IPS-NIHi7 (cell line): ENCODE measurements around the gene KHDC4.
"Not testable (repeated sequence)": the region's sequence is repeated elsewhere in the genome, so short reads cannot be mapped to it uniquely, and the experiment has no call there.

ENCODE experiments used
- DNase-seq: peaks from one replicate; pipeline ENCODE4 v3.0.0; 2012; ENCODE audit warnings: mixed read lengths; ENCODE audit errors: extremely low spot score

The KHDC4 gene

DNA sequence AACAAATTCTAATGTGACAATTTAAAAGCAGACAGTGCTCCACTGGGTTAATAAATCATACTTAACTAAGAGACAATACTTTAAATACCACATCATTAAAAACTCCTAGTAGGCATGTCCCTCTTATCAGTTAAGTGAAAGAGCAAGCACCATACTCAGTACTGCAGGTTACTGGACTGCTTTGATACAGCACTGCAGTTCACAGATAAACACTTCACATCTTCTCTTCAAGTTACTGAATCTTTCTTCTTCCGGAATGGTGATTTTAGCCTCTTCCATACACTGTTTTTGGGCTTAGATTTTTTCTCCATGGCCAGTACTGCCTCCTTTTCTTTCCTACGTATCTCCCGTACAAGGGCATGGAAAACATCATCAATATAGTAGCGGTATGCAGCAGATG lies 34.1 kb downstream of the KHDC4 start:
- no peak for DNase-seq

DNA sequence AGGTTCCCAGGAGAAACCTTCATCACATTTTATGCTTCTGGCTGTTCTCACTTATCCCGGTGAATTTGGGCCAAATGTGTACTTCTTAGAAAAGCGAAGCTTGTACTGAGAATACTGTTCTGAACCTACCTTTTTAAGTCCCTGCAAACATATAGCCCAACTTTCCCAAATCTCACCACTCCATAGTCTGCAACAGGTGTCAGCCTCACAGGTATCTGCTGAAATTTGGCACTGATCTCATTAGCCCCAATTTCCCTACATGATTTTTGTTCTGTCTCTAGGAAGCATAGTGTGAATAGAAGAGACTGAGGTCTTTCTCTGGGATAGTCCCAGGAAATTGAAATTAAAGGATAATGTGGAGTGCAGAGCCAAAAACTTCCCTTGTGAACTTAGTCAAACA lies 34.5 kb downstream of the KHDC4 start:
- DNase-seq = no peak

DNA sequence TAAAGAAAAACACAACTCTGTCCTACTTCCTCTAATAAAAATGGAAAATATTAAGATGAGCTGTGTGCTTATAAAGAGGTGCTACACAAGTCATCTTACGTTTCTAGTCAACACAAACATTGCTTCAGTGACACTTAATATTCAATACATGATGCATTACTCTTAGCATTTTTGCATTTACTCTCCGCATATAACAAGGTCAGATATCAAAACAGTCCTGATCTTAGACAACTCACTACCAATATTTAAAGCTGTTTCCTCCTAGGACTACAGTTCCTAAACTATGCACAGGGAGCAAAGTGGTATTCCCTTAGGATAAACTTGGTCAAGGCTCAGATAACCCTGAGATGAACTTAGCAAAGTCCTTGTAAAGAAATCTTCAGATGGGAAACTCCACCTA lies 35.3 kb downstream of the KHDC4 start:
- no peak for DNase-seq

DNA sequence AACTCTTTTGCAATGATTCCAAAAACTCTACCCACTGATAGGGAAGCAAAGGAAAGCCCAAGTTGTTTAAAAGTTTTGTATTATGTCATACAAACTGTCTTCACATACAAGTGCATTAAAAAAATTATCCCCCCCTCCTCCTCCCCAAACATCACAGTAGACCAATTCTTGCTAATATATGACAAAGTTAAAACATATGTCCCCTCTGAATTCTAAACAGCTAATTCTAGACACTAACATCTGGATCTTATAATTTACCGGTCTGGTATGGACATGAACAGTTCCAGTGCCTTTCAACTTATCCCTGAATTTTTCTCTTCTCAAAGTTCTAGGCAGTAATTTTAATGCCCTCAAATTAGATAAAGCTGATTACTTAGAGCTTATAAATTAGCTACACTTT lies 36.5 kb downstream of the KHDC4 start:
- DNase-seq = no peak

DNA sequence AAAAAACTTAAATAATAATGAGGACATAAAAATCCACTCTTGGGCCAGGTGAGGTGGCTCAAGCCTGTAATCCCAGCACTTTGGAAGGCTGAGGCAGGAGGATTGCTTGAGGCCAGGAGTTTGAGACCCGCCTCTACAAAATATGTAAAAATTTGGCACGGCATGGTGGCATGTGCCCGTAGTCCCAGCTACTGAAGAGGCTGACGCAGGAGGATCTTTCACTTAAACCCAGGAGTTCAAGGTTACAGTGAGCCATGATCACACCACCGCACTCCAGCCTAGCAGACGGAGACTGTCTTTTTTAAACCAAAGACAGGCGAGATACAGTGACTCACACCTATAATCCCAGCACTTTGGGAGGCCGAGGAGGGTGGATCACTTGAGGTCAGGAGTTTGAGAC lies 37.7 kb downstream of the KHDC4 start:
- not testable (repeated sequence) for DNase-seq

DNA sequence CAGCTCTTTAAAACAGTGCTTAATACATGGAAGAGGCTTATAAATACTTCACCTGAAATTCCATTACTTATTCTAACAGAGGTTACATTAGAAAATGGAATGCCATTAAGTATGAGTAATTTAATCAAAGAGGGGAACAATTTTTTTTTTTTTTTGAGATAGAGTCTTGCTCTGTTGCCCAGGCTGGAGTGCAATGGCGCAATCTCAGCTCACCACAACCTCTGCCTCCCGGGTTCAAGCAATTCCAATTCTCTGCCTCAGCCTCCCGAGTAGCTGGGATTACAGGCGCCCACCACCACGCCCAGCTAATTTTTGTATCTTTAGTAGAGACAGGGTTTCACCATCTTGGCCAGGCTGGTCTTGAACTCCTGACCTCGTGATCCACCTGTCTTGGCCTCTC lies 38.6 kb downstream of the KHDC4 start:
- not testable (repeated sequence) for DNase-seq

DNA sequence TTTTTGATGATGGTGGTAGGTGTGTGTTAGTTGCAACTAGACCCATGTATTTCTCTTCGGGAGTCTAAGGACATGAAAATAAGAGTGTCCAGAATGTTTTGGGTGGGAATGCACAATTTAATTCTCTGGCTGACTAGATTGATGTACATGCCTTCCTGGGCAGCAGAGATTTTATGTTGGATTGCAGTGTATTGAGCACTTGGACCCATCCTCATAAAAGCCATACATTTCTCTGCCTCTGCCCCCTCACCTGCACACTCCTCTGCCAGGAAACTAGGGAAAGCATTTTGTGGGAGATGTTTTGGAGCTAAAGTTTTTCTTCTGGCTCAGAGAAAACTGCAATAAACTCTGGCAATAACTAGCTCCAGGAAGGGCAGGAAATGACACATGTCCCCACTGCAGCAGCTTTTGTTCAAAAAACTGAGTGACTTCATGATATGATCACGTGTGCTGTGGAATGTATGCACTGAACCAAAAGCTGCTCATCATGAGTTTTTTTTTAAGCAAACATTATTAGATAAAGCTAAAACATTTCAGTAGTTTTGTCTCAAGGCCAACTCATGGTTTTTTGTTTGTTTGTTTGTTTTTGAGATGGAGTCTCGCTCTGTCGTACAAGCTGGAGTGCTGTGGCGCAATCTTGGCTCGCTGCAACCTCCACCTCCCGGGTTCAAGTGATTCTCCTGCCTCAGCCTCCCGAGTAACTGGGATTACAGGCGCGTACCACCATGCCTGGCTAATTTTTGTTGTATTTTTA lies 40.6 kb downstream of the KHDC4 start:
- DNase-seq = no peak

DNA sequence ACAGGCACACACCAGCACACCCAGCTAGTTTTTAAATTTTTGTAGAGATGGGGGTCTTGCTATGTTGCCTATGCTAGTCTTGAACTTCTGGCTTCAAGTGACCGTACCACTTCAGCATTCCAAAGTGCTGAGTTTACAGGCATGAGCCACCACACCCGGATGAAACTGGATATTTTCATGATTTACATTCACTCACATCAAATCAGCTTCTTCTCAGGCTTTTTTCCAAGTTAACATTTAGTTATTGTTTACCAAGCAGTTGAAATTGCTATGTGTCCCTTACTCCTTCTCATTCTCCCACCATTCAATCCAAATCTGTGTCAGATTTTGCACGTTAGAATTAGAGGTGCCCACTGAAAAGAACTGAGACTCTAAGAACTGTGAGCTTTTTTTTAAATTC lies 41.4 kb downstream of the KHDC4 start:
- DNase-seq = no peak

DNA sequence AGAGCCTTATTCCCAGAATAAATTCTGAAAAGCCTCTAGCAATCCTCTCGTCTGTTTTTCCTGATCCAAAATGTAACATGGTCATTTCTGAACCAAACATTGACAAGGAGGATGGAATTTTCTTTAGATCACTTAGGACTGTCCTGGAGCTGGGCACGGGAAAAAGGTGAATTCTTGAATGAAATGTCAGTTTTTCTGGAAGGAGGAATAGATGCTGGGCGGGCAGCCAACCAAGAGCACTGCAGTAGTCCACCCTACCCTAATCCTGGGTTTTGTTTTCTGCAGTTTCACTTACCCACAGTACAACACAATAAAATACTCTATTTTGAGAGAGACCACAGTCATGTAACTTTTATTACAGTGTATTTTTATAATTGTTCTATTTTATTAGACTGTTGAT lies 44.0 kb downstream of the KHDC4 start:
- no peak for DNase-seq

DNA sequence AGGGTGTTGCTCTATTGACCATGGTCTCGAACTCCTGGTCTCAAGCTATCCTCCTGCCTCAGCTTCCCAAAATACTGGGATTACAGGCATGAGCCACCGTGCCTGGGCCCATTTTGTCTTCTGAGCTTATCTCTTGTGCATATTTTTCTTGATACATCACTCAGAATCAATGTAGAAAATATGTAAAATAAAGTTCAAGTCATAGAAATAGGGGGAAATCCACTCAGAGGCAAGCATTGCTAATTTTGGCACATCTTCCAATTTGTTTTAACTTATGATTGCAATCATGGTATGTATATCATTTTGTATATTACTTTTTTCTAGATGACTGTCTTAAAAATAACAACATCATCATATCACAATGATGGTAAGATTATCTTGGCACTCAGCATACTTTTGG lies 44.6 kb downstream of the KHDC4 start:
- DNase-seq = no peak

DNA sequence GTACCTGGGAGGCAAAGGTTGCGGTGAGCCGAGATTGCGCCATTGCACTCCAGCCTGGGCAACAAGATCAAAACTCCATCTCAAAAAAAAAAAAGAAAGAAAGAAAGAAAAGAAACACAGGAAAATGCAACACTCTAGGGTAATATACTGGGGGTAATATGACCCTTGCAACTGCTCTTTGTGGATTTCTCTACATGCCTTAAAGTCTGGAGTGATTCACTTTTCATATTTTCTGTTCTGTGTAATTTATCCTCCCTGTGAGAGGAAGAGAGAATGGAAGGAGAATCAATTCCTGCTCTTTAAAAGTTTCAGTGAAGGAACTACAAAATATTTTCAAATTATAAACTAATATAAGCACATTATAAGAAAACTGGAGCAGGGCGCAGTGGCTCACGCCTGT lies 45.7 kb downstream of the KHDC4 start:
- DNase-seq = no peak

DNA sequence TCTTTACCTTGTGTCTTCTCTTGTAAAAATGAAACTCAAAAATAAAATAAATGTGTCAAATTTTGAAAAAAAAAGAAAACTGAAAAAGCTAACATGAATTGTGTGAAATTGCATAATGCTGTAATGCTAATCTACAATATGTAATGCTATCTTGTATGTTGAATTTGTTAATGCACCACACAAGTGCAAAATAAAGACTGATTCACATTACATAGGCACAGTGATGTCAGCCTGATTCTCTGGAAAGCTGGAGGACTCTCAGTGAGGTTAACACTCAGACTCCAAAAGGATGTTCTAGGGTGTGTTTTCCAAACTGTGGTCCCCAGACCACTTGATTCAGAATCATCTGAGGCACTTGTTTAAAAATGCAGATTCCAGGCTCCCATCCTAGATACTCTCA lies 49.2 kb downstream of the KHDC4 start:
- no peak for DNase-seq

DNA sequence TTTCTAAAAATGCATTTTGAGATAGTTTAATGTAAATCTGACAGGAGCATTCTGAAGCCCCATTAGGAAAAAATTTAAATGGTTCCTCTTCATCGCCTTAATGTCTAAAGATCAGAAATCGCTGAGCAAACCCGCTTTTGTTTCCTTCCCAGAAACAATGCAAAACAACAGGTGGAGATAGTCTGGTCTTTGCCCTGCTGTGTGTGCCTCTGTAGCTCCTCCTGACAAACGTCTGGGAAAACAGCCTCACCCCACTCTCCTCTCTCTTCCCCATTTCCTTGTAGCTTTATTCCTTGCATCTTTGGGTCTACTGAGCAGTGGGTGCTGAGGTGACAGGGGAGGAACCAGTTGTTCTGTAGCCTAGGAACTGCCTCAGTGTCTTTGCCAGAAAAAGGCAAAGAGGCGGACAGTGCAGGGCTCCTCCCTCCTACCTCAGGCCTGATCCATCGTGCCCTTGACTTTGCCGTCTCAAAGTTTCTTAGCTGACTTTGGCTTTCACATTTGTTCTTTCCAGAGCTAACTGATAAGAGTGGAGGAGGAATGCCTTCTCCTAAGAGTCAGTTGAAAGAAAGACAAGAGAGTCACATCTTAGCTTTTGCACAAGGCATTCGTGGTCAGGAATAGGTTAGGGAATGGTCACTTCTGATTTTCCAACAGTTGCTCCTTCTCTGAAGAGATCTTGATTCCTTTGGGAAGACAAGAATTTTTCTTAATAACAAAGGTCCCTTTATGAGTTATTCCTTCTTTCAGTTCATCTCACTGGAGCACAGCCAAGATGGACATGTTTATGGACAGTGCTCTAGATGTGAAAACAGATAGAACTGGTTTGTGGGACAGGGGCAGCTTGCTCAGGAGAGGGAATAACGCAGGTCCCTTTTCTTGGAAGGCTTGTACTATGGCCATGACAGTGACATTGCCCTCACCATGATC lies 49.9 kb downstream of the KHDC4 start:
- DNase-seq = no peak

DNA sequence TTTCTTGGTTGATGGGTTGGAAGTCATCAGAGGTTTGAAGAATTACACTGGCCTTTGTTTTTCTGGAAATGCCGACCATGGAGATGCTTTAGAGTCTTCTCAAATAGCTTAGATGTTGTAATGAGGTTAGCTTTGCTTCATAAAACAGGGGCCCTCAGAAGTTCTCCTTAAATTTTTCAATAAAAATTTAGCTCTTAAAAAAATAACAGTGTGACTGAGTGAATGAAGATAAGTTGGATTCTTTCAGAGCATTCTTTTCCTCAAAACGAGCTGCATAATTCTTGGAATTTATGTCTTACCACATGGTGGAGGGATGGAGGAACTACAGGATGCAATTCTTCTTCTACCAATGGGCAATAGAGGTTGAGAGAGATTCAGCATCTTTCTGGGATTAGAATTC lies 51.4 kb downstream of the KHDC4 start:
- DNase-seq = no peak

DNA sequence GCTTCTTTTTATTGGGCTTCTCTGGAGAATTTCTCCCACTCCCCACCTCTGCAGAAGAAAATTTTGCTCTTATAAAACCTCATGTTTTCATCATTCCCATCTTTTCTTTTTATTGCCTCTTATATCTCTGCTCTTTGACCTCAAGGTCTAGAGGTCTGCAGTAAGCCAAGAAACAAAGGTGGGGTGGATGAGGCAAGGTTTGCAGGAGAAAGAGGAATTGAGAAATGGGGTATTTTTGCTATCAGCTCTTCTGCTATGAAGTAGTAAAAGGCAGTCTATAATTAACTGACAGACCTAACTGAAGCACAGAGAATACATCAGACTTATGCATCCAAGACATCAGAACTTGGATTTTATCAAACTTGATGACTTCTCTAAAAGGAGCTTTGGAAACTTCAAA lies 52.0 kb downstream of the KHDC4 start:
- no peak for DNase-seq

DNA sequence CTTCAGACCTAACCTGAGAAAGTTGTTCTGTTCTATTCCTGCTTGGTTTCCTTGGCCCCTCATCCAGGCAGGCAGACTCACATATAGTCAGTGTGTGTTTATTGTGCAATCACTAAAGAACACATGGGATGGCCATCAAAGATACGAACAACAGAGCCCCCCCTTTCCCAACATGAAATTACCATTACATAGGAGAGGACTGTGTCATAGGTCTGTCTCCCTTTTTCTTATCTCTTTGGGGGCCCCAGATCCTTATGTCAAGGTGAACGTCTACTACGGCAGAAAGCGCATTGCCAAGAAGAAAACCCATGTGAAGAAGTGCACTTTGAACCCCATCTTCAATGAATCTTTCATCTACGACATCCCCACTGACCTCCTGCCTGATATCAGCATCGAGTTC lies 53.3 kb downstream of the KHDC4 start:
- no peak for DNase-seq

DNA sequence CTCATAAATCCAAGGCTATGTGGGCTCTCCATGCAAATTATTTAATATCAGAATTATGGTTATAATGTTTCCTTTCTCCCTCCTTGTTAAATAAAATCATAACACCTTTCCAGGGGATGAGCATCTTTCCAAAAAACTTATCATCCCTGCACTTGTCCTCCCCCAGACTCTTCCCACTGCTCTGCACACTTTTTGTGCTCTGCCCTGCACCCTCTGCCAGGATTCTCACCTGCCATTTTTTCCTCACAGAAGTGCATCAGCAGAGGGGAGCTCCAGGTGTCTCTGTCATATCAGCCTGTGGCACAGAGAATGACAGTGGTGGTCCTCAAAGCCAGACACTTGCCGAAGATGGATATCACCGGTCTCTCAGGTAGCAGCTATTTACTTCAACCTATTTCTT lies 54.0 kb downstream of the KHDC4 start:
- no peak for DNase-seq

DNA sequence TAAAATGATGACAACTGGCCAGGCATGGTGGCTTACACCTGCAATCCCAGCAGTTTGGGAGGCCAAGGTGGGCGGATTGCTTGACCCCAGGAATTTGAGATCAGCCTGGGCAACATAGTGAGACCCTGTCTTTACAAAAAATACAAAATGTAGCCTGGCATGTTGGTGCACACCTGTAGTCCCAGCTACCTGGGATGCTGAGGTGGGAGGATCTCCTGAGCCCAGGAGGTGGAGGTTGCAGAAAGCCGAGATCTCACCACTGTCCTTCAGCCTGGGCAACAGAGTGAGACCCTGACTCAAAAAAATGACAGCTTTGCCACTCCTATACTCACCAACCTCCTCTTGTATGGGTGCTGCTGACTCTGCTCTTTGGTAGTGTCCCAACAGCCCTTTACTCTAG lies 56.3 kb downstream of the KHDC4 start:
- no peak for DNase-seq

DNA sequence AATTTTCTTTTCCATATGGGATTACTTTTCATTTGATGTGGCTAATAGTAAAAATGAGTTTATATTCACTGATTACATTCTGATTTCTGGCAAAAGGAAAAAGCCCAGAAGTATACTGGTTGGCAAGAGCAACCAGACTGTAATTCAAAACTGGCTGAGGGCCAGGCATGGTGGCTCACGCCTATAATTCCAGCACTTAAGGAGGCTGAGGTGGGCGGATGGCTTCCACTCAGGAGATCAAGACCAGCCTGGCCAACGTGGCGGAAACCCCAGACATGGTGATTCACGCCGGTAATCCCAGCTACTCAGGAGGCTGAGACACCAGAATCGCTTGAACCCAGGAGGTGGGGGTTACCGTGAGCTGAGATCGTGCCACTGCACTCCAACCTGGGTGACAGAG lies 60.4 kb downstream of the KHDC4 start:
- no peak for DNase-seq

DNA sequence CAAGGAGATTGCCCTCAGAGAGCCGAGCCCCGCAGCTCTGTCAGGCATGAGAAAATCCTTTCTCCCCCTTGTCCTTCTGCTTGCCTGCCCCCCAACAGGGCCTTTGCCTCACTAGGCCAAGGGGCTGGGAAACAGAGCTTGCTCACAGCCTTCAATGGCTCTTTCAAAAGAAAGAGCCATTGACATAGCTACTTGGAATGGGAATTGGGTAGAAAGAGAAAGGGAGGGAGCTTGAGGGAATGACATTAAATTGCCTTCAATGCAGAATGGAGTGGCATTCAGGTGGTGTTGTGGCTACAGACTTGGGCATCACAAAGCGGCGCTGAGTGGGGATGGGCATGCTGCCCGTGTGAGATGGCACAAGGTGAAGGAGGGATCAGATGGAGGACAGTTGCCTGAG lies 61.7 kb downstream of the KHDC4 start:
- no peak for DNase-seq

DNA sequence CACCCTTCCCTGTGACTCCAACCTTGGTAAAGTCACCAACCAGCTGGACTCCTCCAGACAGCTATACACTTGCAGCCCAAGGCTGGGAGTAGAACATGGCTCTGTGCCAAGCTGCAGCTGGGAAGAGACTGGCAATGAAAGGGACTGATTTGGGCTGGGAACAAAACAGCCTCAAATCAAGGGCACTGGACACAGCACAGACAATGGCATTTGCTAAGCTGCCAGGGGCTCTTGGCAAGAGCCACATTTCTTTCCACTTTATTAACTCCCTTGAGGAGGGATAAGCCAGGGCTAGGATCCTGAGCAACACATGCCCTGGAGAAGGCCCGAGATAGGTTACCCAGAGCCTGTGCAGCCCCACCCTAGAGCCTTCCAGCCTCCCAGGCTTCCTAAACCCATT lies 62.8 kb downstream of the KHDC4 start:
- no peak for DNase-seq

DNA sequence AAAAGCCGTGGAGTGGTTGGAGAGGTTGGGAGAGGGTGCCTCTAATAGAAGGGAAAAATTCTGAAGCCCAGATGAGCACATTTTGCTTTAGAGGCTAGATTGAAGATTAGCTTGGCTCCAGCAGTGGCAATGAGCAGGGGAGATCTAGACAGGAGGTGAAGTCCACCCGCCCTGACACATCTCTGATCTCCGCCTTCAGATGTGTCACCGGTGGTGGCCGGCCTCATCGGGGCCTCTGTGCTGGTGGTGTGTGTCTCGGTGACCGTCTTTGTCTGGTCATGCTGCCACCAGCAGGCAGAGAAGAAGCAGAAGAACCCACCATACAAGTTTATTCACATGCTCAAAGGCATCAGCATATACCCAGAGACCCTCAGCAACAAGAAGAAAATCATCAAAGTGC lies 66.4 kb downstream of the KHDC4 start:
- DNase-seq = no peak

DNA sequence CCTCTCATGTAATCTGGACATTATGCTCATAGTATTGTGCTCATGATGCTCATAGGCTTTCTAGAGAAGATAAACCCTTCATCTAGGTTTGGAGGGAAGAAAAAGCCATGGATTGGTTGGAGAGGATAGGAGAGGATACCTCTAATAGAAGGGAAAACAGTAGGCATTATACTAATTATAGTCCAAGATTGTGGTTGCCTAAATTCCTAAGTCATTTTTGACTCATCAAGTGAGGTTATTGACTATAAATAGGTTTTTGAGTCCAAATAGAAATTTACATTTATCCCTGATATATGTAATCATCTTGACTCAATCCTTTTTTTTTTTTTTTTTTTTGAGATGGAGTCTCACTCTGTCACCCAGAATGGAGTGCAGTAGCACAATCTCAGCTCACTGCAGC lies 69.8 kb downstream of the KHDC4 start:
- DNase-seq = no peak
